ENCODE results near the gene CTBP2.

Gene CTBP2

DNA sequence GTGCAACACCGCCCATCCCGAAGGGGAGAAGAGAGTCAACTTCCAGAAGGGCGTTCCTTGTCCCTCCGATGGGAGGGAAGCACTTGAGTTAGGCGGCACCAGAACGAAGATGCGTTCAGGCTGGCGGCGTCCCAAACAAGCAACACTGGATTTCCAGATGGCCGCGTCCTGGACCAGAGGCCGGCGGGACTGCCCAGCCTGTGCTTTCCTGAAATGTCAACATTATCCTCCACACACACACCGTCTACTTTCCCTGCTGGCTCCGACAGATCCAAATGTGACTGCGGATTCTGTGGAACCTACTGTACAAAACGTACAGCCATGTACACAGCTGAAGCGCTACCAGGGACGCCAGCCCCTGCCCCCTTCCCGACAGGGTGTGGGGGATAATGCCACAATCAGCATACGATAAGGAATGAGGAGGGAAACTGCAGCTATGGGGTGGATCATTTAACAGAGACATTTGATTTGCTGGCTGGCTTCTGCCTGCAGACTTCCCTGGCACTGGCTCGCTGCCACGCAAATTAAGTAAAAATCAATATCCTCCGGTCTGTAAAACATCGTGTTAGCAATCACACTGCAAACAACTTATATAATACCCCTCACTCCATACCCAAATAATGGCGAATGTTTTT is 136.4 kb downstream of the CTBP2 start:
- Mint-ChIP-seq H3K4me3 (no peak overlapping the region), H3K27me3 (ENCODE audit: low read depth, poor library complexity) (peaks cover 6% of the 10 kb centered on the region), H3K9me3 (peaks cover 31% of the 10 kb centered on the region), H3K4me1 (peaks cover 54% of the 10 kb centered on the region), H3K27ac (peak overlapping the region; percentile 98), H3K36me3 (ENCODE audit: low read depth) (peaks cover 78% of the 10 kb centered on the region)
- DNase-seq, result no peak
- TF ChIP-seq, protein P1, sequence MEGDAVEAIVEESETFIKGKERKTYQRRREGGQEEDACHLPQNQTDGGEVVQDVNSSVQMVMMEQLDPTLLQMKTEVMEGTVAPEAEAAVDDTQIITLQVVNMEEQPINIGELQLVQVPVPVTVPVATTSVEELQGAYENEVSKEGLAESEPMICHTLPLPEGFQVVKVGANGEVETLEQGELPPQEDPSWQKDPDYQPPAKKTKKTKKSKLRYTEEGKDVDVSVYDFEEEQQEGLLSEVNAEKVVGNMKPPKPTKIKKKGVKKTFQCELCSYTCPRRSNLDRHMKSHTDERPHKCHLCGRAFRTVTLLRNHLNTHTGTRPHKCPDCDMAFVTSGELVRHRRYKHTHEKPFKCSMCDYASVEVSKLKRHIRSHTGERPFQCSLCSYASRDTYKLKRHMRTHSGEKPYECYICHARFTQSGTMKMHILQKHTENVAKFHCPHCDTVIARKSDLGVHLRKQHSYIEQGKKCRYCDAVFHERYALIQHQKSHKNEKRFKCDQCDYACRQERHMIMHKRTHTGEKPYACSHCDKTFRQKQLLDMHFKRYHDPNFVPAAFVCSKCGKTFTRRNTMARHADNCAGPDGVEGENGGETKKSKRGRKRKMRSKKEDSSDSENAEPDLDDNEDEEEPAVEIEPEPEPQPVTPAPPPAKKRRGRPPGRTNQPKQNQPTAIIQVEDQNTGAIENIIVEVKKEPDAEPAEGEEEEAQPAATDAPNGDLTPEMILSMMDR (IDR thresholded peaks at IDR 0.05), result no peak

DNA sequence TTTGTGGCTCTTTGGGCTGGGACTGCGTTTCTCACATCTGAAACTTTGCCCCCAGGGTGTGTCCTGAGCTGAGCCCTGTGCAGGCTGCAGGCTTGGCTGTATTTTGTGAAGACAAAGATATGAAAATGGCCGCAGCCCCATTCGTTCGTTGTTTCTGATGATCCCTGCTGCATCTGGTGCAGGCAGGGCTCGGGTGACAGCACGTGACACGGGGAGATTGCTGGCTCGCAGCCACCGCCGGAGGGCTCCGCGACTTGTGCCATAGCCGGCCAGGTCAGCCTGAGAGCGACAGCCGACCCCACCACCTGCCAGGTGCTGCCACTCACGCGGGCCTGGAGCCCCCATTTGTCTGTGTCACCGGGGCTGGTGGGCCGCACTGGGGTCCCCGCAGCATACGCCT is 137.1 kb downstream of the CTBP2 start:
- DNase-seq, result no peak
- no peak overlapping the region for H3K4me3 Mint-ChIP-seq
- TF ChIP-seq, protein P1 (IDR thresholded peaks at IDR 0.05), result no peak
- H3K9me3 Mint-ChIP-seq, result peaks cover 31% of the 10 kb centered on the region
- H3K36me3 Mint-ChIP-seq (ENCODE audit: low read depth), result peaks cover 79% of the 10 kb centered on the region
- H3K4me1 Mint-ChIP-seq, result peaks cover 47% of the 10 kb centered on the region
- H3K27ac Mint-ChIP-seq, result peak overlapping the region; percentile 98
- H3K27me3 Mint-ChIP-seq (ENCODE audit: low read depth, poor library complexity), result peaks cover 6% of the 10 kb centered on the region

DNA sequence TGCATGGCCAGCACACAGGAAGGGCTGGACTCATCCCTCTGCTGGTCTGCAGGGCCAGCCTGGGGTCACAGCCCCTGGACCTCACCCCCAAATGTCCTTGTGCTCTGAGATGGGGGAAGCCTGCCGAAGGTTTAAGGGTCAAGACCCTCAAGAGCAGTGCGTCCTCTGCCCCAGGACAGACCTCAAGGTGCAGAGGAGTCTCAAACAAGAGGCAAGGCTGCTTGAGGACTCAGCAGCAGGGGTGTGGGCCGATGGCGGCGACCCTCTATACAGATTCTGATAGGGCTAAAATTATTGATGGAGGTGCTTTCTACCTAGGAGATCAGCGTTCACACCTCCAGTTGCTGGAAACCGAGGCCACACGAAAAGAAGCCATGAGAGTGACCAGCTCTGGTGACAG is 137.7 kb downstream of the CTBP2 start:
- Mint-ChIP-seq H3K36me3 (ENCODE audit: low read depth) (peaks cover 76% of the 10 kb centered on the region), H3K27ac (no peak overlapping the region), H3K4me1 (peaks cover 41% of the 10 kb centered on the region), H3K27me3 (ENCODE audit: low read depth, poor library complexity) (peaks cover 6% of the 10 kb centered on the region), H3K9me3 (peaks cover 31% of the 10 kb centered on the region), H3K4me3 (no peak overlapping the region)
- no peak for DNase-seq
- TF ChIP-seq, protein P1 (IDR thresholded peaks at IDR 0.05), result no peak

- TF ChIP-seq, protein P1 (IDR thresholded peaks at IDR 0.05), result no peak
- no peak for DNase-seq
- peaks cover 31% of the 10 kb centered on the region for H3K9me3 Mint-ChIP-seq
- H3K36me3 Mint-ChIP-seq (ENCODE audit: low read depth), result peaks cover 83% of the 10 kb centered on the region
- peaks cover 42% of the 10 kb centered on the region for H3K4me1 Mint-ChIP-seq
- H3K4me3 Mint-ChIP-seq, result no peak overlapping the region
- H3K27ac Mint-ChIP-seq, result peak overlapping the region; percentile 87
- peaks cover 6% of the 10 kb centered on the region for H3K27me3 Mint-ChIP-seq (ENCODE audit: low read depth, poor library complexity)
These were observed 138.5 kb downstream of the CTBP2 start for GRCh38 chr10:125021686-125022344.

DNA sequence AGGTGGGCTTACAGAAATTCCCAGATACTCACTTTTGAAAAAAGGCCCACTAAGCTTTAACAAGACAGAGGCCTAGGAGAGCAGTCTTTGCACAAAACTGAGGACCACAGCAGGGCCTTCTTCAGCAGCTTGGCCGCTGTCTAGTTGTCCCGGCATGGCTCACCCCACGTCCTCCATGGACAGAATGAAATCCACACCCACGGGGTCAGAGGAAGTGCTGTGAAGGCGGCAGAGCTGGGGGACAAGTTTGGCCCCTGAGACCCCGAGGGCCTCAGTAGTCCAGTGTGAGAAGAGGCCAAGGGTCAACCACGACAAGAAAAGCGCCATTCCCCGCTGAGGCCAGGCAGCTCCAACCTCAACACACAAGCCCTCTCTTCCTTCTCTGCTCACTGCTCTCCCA is 139.5 kb downstream of the CTBP2 start:
- Mint-ChIP-seq H3K4me3 (no peak overlapping the region), H3K27ac (peak overlapping the region; percentile 83), H3K27me3 (ENCODE audit: low read depth, poor library complexity) (peaks cover 6% of the 10 kb centered on the region), H3K36me3 (ENCODE audit: low read depth) (peaks cover 88% of the 10 kb centered on the region), H3K9me3 (peaks cover 31% of the 10 kb centered on the region), H3K4me1 (peaks cover 46% of the 10 kb centered on the region)
- no peak for DNase-seq
- TF ChIP-seq, protein P1 (IDR thresholded peaks at IDR 0.05), result no peak

GRCh38 chr10:125020386-125020785 is 140.0 kb downstream of the CTBP2 start:
- Mint-ChIP-seq H3K27ac (no peak overlapping the region), H3K27me3 (ENCODE audit: low read depth, poor library complexity) (peaks cover 6% of the 10 kb centered on the region), H3K9me3 (peaks cover 31% of the 10 kb centered on the region), H3K4me3 (no peak overlapping the region), H3K4me1 (peaks cover 45% of the 10 kb centered on the region), H3K36me3 (ENCODE audit: low read depth) (peaks cover 87% of the 10 kb centered on the region)
- TF ChIP-seq, protein P1 (IDR thresholded peaks at IDR 0.05), result no peak
- no peak for DNase-seq

Measured in nephron progenitor cell (in vitro differentiated cells).